ENCODE measurements around the gene CLEC2D. TPM values are rescaled to one million over a fixed set of nuclear protein-coding genes. Genes with fewer than 3 reads are reported as not detected.
A peak's percentile ranks its signal among the peaks of the same experiment; 100 is the strongest.

Gene CLEC2D
- total RNA-seq, 1 donor from 2014 or later, result 7.2 TPM

DNA sequence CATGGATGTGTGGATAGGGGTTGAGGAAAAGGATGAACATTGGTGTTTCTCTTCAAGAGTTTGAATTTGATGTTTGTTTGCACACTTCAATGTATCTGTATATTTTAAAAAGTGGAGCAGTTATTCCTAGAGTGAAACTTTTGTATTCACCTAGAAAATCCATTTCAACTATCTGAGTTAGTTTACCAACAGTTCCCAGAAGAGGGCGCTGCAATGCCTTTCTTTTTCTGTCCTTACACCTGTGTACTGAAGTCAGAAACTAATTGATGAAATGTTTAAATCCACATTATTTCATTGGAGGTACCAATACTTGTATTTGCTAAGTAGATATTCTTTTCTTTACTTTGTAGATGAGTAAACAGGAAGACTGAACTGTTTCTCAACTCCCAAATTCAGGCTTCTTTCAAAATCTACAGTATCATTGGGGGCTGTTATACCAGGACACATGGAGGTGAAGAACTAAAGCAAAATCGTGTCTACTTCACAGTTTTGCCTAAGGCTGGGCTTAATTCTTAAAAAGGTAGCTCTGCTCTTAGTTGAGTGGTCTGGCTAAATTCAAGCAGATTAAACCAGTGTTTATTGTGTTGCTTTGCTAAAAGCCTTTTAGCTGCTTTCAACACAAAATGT is 35.2 kb upstream of the CLEC2D start:
- TF ChIP-seq, protein P1, sequence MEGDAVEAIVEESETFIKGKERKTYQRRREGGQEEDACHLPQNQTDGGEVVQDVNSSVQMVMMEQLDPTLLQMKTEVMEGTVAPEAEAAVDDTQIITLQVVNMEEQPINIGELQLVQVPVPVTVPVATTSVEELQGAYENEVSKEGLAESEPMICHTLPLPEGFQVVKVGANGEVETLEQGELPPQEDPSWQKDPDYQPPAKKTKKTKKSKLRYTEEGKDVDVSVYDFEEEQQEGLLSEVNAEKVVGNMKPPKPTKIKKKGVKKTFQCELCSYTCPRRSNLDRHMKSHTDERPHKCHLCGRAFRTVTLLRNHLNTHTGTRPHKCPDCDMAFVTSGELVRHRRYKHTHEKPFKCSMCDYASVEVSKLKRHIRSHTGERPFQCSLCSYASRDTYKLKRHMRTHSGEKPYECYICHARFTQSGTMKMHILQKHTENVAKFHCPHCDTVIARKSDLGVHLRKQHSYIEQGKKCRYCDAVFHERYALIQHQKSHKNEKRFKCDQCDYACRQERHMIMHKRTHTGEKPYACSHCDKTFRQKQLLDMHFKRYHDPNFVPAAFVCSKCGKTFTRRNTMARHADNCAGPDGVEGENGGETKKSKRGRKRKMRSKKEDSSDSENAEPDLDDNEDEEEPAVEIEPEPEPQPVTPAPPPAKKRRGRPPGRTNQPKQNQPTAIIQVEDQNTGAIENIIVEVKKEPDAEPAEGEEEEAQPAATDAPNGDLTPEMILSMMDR (IDR thresholded peaks at IDR 0.05; ENCODE audit: partially characterized antibody, unreplicated experiment), result peak; percentile 76
- H3K4me1 Mint-ChIP-seq (ENCODE audit: low read depth, unreplicated experiment), result no peaks in the 10 kb centered on the region
- DNase-seq, result peak; percentile 27
- H3K27me3 Mint-ChIP-seq (ENCODE audit: unreplicated experiment), result peaks cover 2% of the 10 kb centered on the region
- no peak overlapping the region for H3K27ac Mint-ChIP-seq (ENCODE audit: unreplicated experiment)
- peaks cover 6% of the 10 kb centered on the region for H3K36me3 Mint-ChIP-seq (ENCODE audit: unreplicated experiment)
- H3K4me3 Mint-ChIP-seq (ENCODE audit: unreplicated experiment), result no peak overlapping the region
- peaks cover 2% of the 10 kb centered on the region for H3K9me3 Mint-ChIP-seq (ENCODE audit: unreplicated experiment)

GRCh38 chr12:9634969-9635754 is 34.4 kb upstream of the CLEC2D start:
- H3K4me3 Mint-ChIP-seq (ENCODE audit: unreplicated experiment), result no peak overlapping the region
- no peak overlapping the region for H3K27ac Mint-ChIP-seq (ENCODE audit: unreplicated experiment)
- peaks cover 2% of the 10 kb centered on the region for H3K27me3 Mint-ChIP-seq (ENCODE audit: unreplicated experiment)
- no peak for DNase-seq
- H3K4me1 Mint-ChIP-seq (ENCODE audit: low read depth, unreplicated experiment), result no peaks in the 10 kb centered on the region
- TF ChIP-seq, protein P1 (IDR thresholded peaks at IDR 0.05; ENCODE audit: partially characterized antibody, unreplicated experiment), result no peak
- H3K9me3 Mint-ChIP-seq (ENCODE audit: unreplicated experiment), result peaks cover 2% of the 10 kb centered on the region
- H3K36me3 Mint-ChIP-seq (ENCODE audit: unreplicated experiment), result peaks cover 6% of the 10 kb centered on the region

GRCh38 chr12:9636150-9636850 is 33.2 kb upstream of the CLEC2D start:
- Mint-ChIP-seq H3K27ac (ENCODE audit: unreplicated experiment) (no peak overlapping the region), H3K4me1 (ENCODE audit: low read depth, unreplicated experiment) (no peaks in the 10 kb centered on the region), H3K27me3 (ENCODE audit: unreplicated experiment) (peaks cover 2% of the 10 kb centered on the region), H3K9me3 (ENCODE audit: unreplicated experiment) (peaks cover 2% of the 10 kb centered on the region), H3K4me3 (ENCODE audit: unreplicated experiment) (no peak overlapping the region), H3K36me3 (ENCODE audit: unreplicated experiment) (peaks cover 6% of the 10 kb centered on the region)
- TF ChIP-seq, protein P1 (IDR thresholded peaks at IDR 0.05; ENCODE audit: partially characterized antibody, unreplicated experiment), result no peak
- DNase-seq, result no peak

DNA sequence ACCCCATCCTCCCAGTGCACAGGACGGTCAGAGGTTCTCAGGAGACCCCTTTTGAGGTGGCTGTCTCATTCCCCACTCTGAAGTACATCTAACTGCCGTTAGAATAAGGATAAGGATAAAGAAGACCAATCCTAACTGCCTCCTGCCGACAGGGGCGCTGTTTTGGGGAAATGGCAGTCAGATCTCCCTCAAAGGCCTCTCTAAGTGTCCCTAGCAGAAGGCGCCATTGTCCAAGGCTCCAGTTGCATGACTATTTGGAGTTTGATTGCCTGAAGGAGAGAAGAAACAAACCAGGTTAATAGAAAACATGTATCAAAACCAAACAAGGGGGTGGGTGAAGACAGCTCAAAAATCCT is 32.7 kb upstream of the CLEC2D start:
- peaks cover 2% of the 10 kb centered on the region for H3K9me3 Mint-ChIP-seq (ENCODE audit: unreplicated experiment)

More for the DNA sequence above, 32.7 kb upstream of the CLEC2D start:
- no peaks in the 10 kb centered on the region for H3K4me1 Mint-ChIP-seq (ENCODE audit: low read depth, unreplicated experiment)
- TF ChIP-seq, protein P1 (IDR thresholded peaks at IDR 0.05; ENCODE audit: partially characterized antibody, unreplicated experiment), result no peak
- no peak for DNase-seq
- no peak overlapping the region for H3K4me3 Mint-ChIP-seq (ENCODE audit: unreplicated experiment)
- no peak overlapping the region for H3K27ac Mint-ChIP-seq (ENCODE audit: unreplicated experiment)
- H3K36me3 Mint-ChIP-seq (ENCODE audit: unreplicated experiment), result peaks cover 6% of the 10 kb centered on the region
- peaks cover 2% of the 10 kb centered on the region for H3K27me3 Mint-ChIP-seq (ENCODE audit: unreplicated experiment)
